ENCODE measurements around the gene ASTL. TPM values are rescaled to one million over a fixed set of nuclear protein-coding genes. Genes with fewer than 3 reads are reported as not detected.

Gene ASTL
- under 1 TPM; 0.26 to 0.32 TPM for polyA plus RNA-seq

DNA sequence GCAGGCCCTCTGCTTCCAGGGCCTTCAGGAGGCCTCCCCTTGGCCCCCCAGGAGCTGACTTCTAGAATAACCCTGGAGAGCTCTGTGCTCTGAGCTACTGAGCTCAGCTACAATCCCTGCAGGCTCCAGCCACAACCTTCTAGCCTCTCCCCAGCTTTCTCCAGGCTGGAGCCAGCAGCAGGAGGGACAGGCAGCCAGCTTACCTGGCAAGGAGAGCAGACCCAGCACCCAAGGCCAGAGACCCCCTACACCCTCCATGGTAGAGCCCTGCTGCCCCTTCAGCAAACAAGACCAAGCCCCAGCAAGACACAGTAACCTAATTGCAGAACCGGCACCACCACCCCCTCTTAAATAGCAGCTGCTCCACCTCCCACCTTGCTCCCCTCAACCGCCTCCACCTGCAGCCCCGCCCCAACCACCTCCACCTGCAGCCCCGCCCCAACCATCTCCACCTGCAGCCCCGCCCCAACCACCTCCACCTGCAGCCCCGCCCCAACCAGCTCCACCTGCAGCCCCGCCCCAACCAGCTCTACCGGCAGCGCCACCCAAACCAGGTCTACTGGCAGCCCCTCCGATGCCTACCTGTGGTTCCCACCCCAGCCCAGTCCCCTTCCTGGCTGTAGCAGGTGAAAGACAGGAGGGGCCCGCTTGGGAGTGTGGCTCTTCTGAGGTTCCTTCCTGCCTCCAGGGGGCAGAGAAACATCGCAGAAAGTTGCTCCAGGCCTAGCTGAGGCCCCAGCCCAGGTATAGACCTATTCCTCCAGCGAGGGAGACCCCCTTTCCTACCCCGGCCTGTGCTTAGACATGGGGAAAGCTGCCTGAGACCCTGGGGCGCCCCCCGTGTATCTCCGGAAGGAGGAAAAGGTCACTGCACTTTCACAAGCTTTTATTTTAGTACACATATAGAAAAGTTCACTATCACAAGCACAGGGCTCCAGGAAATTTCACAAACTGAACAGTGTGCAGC lies at the start of gene ASTL:
TSS of gene ASTL (minus strand) at position 324 of the 967 bp plus-strand sequence. CDS start at position 258, 66 bp downstream.
- H3K4me3 ChIP-seq (ENCODE audit: low read depth in 1 of 2, low read length in 2 of 2), result no peak within 1 kb of the TSS

DNA sequence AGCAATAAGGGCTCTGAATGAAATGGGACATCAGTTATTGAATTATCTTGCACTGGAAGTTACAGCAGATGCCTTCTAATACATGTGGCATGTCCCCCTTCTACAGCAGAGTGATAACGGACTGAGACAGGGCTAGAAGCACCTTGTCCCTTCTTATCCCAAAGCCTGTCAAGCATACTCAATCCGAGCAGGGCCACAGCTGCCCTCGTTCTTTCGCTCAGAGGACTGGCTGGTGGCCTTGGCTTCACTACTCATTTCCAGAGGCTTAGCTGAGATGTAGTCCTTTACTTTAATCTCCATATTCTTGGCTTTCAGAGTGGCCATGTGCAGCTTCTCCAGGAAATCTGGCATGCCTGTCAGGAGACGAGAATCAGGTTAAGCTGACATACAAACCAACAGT lies 48.3 kb upstream of the ASTL start:
- no peaks in the 10 kb centered on the region for H3K9me3 ChIP-seq (ENCODE audit: control insufficient read depth in 2 of 2, insufficient read depth in 1 of 2, low read depth in 1 of 2, low read length in 1 of 2)
- H3K4me1 ChIP-seq (ENCODE audit: control insufficient read depth in 2 of 2, insufficient read depth in 2 of 2, low read length in 1 of 2), result no peaks in the 10 kb centered on the region
- H3K27me3 ChIP-seq (ENCODE audit: control insufficient read depth in 1 of 2, insufficient read depth in 2 of 2, low read length in 2 of 2), result no peaks in the 10 kb centered on the region
- H3K36me3 ChIP-seq (ENCODE audit: control insufficient read depth in 2 of 2, insufficient read depth in 2 of 2, low read length in 1 of 2), result peaks cover 13 to 18% of the 10 kb centered on the region in 2 donors
- H3K4me3 ChIP-seq (ENCODE audit: low read depth in 1 of 2, low read length in 2 of 2), result no peak overlapping the region
- WGBS, 2 donors, result 87 to 90% methylated on average over 5 of the region's 5 CpGs
- H3K27ac ChIP-seq (ENCODE audit: low read depth in 2 of 2, low read length in 1 of 2), result no peak overlapping the region

More for the DNA sequence above, at the start of gene ASTL:
- Histone ChIP-seq H3K9me3 (ENCODE audit: control insufficient read depth in 2 of 2, insufficient read depth in 1 of 2, low read depth in 1 of 2, low read length in 1 of 2) (no peaks in the 10 kb centered on the region), H3K4me1 (ENCODE audit: control insufficient read depth in 2 of 2, insufficient read depth in 2 of 2, low read length in 1 of 2) (peaks cover under 1 to 12% of the 10 kb centered on the region in 2 donors), H3K27me3 (ENCODE audit: control insufficient read depth in 1 of 2, insufficient read depth in 2 of 2, low read length in 2 of 2) (no peaks in the 10 kb centered on the region), H3K36me3 (ENCODE audit: control insufficient read depth in 2 of 2, insufficient read depth in 2 of 2, low read length in 1 of 2) (no peaks in the 10 kb centered on the region), H3K27ac (ENCODE audit: low read depth in 2 of 2, low read length in 1 of 2) (peak within 1 kb of the TSS; percentile 43 to 73)
- WGBS, 2 donors, result 14 to 16% methylated on average over 16 to 17 of the region's 17 CpGs

DNA sequence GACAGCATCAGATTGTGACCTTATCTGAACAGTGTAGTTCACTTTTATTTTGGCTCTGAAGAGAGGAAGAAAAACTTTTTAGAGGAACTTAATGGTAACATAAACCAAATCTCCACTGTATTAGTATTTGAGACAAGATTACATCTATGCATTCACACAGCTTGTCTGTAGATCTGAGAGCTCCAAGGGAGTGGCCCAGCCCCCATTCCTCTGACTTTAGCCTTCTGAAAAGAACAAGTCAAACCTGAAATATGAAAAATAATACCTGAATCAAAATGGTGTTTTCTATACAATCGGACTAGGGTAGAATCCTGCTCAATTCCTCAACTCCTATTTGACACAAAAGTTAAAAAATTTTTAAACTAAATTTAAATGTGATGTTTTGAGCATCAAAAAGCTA lies 47.2 kb upstream of the ASTL start:
- Histone ChIP-seq H3K27ac (ENCODE audit: low read depth in 2 of 2, low read length in 1 of 2) (no peak overlapping the region), H3K4me3 (ENCODE audit: low read depth in 1 of 2, low read length in 2 of 2) (no peak overlapping the region), H3K27me3 (ENCODE audit: control insufficient read depth in 1 of 2, insufficient read depth in 2 of 2, low read length in 2 of 2) (no peaks in the 10 kb centered on the region), H3K4me1 (ENCODE audit: control insufficient read depth in 2 of 2, insufficient read depth in 2 of 2, low read length in 1 of 2) (no peaks in the 10 kb centered on the region), H3K9me3 (ENCODE audit: control insufficient read depth in 2 of 2, insufficient read depth in 1 of 2, low read depth in 1 of 2, low read length in 1 of 2) (no peaks in the 10 kb centered on the region), H3K36me3 (ENCODE audit: control insufficient read depth in 2 of 2, insufficient read depth in 2 of 2, low read length in 1 of 2) (peaks cover 13 to 18% of the 10 kb centered on the region in 2 donors)
- WGBS, 2 donors, result 77 to 83% methylated on average over 1 of the region's 1 CpG

DNA sequence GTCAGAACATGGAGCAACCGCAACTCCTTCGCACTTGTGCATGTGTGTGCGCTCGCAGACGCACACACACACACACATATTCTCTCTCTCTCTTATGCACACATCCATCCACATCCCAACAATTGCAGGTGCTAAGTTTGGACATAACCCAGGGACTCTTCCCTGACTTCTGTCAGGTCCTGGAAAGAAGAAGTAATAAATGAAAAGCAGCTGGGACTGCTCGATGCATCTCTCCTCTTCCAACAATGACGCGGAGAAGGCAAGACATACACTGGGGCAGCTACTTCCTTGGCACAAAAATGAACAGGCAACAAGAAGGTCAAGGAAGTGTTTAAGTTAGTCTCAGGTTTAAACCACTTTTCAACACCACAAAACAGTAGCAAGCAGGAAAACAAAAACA lies 46.7 kb upstream of the ASTL start:
- Histone ChIP-seq H3K27ac (ENCODE audit: low read depth in 2 of 2, low read length in 1 of 2) (no peak overlapping the region), H3K4me1 (ENCODE audit: control insufficient read depth in 2 of 2, insufficient read depth in 2 of 2, low read length in 1 of 2) (no peaks in the 10 kb centered on the region), H3K36me3 (ENCODE audit: control insufficient read depth in 2 of 2, insufficient read depth in 2 of 2, low read length in 1 of 2) (peaks cover 13 to 18% of the 10 kb centered on the region in 2 donors), H3K9me3 (ENCODE audit: control insufficient read depth in 2 of 2, insufficient read depth in 1 of 2, low read depth in 1 of 2, low read length in 1 of 2) (no peaks in the 10 kb centered on the region), H3K4me3 (ENCODE audit: low read depth in 1 of 2, low read length in 2 of 2) (no peak overlapping the region), H3K27me3 (ENCODE audit: control insufficient read depth in 1 of 2, insufficient read depth in 2 of 2, low read length in 2 of 2) (no peaks in the 10 kb centered on the region)
- 79 to 84% methylated on average over 8 of the region's 8 CpGs for WGBS, 2 donors

DNA sequence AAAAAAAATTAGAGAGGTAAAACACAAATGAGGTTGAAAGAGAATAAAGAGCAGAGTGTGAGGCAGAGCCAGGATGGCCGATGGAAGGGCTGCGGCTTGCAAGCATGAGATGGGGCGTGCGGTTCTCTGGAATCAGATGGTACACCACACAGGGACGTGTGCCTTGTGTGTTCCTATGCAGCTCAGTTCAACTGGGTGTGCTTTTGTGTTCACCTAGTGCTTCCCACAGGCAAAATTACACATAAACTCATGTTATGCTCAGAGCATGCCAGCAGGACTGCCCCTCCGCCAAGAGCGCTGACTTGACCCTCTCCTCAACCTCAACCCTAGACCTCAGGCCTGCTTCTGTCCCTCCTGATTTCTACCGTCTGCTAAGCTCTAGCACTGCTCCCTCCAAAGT lies 45.9 kb upstream of the ASTL start:
- Histone ChIP-seq H3K9me3 (ENCODE audit: control insufficient read depth in 2 of 2, insufficient read depth in 1 of 2, low read depth in 1 of 2, low read length in 1 of 2) (no peaks in the 10 kb centered on the region), H3K4me3 (ENCODE audit: low read depth in 1 of 2, low read length in 2 of 2) (no peak overlapping the region), H3K27me3 (ENCODE audit: control insufficient read depth in 1 of 2, insufficient read depth in 2 of 2, low read length in 2 of 2) (no peaks in the 10 kb centered on the region), H3K27ac (ENCODE audit: low read depth in 2 of 2, low read length in 1 of 2) (no peak overlapping the region), H3K4me1 (ENCODE audit: control insufficient read depth in 2 of 2, insufficient read depth in 2 of 2, low read length in 1 of 2) (no peaks in the 10 kb centered on the region), H3K36me3 (ENCODE audit: control insufficient read depth in 2 of 2, insufficient read depth in 2 of 2, low read length in 1 of 2) (peaks cover 13 to 18% of the 10 kb centered on the region in 2 donors)
- WGBS, 2 donors, result 88 to 94% methylated on average over 8 of the region's 8 CpGs

DNA sequence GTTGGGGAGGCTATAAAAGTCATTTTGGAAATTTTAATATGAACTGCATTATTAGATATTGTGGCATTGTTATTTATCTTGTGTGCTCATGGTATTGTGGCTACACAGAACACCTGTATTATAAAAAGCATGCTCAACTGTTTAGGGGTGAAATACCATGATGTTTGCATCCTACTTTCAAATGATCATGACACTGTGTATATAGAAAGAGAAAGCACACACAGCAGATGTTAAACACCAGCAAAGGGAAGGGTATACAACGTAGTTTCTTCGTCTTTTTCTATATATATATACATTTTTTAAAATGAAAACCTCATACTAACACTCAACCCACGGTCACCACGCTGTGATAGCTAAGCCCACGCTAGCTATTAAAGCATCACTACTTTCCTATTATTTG lies 43.2 kb upstream of the ASTL start:
- 69 to 73% methylated on average over 5 of the region's 5 CpGs for WGBS, 2 donors
- H3K36me3 ChIP-seq (ENCODE audit: control insufficient read depth in 2 of 2, insufficient read depth in 2 of 2, low read length in 1 of 2), result peaks cover 7 to 8% of the 10 kb centered on the region in 2 donors
- no peaks in the 10 kb centered on the region for H3K4me1 ChIP-seq (ENCODE audit: control insufficient read depth in 2 of 2, insufficient read depth in 2 of 2, low read length in 1 of 2)
- H3K9me3 ChIP-seq (ENCODE audit: control insufficient read depth in 2 of 2, insufficient read depth in 1 of 2, low read depth in 1 of 2, low read length in 1 of 2), result no peaks in the 10 kb centered on the region
- no peak overlapping the region for H3K4me3 ChIP-seq (ENCODE audit: low read depth in 1 of 2, low read length in 2 of 2)
- no peak overlapping the region for H3K27ac ChIP-seq (ENCODE audit: low read depth in 2 of 2, low read length in 1 of 2)
- H3K27me3 ChIP-seq (ENCODE audit: control insufficient read depth in 1 of 2, insufficient read depth in 2 of 2, low read length in 2 of 2), result no peaks in the 10 kb centered on the region

DNA sequence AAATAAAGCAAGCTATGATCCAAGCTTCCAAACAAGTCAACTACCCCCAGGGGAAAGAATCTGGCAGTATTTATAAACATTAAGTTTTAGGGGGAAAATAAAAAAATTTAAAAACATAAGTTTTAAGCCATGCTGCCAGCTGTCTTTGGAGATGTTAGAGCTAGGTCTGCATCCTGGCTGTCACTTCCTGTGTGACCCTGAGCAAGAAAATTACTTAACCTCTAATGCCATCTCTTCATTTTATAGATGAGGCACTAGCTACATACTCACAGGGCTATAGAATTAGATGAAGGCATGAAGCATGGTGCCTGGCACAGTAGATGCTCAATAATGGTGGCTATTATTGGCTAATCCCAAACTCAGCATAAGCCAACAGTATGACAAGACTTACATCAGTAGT lies 42.2 kb upstream of the ASTL start:
- H3K36me3 ChIP-seq (ENCODE audit: control insufficient read depth in 2 of 2, insufficient read depth in 2 of 2, low read length in 1 of 2), result peaks cover 3 to 4% of the 10 kb centered on the region in 2 donors
- no peaks in the 10 kb centered on the region for H3K9me3 ChIP-seq (ENCODE audit: control insufficient read depth in 2 of 2, insufficient read depth in 1 of 2, low read depth in 1 of 2, low read length in 1 of 2)
- no peaks in the 10 kb centered on the region for H3K4me1 ChIP-seq (ENCODE audit: control insufficient read depth in 2 of 2, insufficient read depth in 2 of 2, low read length in 1 of 2)
- H3K4me3 ChIP-seq (ENCODE audit: low read depth in 1 of 2, low read length in 2 of 2), result no peak overlapping the region
- no peak overlapping the region for H3K27ac ChIP-seq (ENCODE audit: low read depth in 2 of 2, low read length in 1 of 2)
- H3K27me3 ChIP-seq (ENCODE audit: control insufficient read depth in 1 of 2, insufficient read depth in 2 of 2, low read length in 2 of 2), result no peaks in the 10 kb centered on the region

DNA sequence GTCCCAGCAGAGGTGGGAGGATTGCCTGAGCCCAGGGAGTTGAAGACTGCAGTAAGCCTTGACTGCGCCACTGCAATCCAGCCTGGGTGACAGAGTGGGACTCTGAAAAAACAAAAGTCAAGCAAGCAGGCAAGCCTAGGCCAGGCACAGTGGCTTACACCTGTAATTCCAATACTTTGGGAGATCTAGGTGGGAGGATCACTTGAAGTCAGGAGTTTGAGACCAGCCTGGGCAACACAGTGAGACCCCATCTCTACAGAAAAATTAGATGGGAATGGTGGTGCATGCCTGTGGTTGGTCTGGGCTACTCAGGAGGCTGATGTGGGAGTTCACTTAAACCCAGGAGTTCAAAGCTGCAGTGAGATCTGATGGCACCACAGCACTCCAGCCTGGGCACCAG lies 41.7 kb upstream of the ASTL start:
- no peaks in the 10 kb centered on the region for H3K4me1 ChIP-seq (ENCODE audit: control insufficient read depth in 2 of 2, insufficient read depth in 2 of 2, low read length in 1 of 2)
- H3K36me3 ChIP-seq (ENCODE audit: control insufficient read depth in 2 of 2, insufficient read depth in 2 of 2, low read length in 1 of 2), result peaks cover 2 to 3% of the 10 kb centered on the region in 2 donors
- H3K4me3 ChIP-seq (ENCODE audit: low read depth in 1 of 2, low read length in 2 of 2), result no peak overlapping the region
- H3K9me3 ChIP-seq (ENCODE audit: control insufficient read depth in 2 of 2, insufficient read depth in 1 of 2, low read depth in 1 of 2, low read length in 1 of 2), result no peaks in the 10 kb centered on the region
- no peak overlapping the region for H3K27ac ChIP-seq (ENCODE audit: low read depth in 2 of 2, low read length in 1 of 2)
- H3K27me3 ChIP-seq (ENCODE audit: control insufficient read depth in 1 of 2, insufficient read depth in 2 of 2, low read length in 2 of 2), result no peaks in the 10 kb centered on the region
- WGBS, 2 donors, result 97 to 100% methylated on average over 1 of the region's 1 CpG

DNA sequence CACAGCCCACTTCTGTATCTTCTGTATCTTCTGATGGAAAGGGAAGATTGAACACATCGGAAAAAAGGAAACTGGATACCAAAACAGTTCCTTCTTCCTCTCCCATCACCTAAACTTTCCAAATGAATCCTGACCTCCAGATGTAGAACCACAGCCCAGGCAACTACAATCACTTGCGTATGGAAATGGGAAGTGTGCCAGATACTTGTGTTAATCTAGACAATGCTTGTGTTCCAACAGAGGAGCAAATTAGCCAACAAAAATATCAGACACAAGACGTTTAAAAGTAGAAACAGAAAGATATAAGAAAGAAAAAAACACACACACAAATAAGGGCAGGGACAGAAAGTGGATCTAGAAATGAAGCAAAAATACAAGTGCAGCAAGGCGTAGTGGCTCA lies 38.4 kb upstream of the ASTL start:
- no peak overlapping the region for H3K4me3 ChIP-seq (ENCODE audit: low read depth in 1 of 2, low read length in 2 of 2)
- H3K4me1 ChIP-seq (ENCODE audit: control insufficient read depth in 2 of 2, insufficient read depth in 2 of 2, low read length in 1 of 2), result no peaks in the 10 kb centered on the region
- no peaks in the 10 kb centered on the region for H3K27me3 ChIP-seq (ENCODE audit: control insufficient read depth in 1 of 2, insufficient read depth in 2 of 2, low read length in 2 of 2)
- H3K9me3 ChIP-seq (ENCODE audit: control insufficient read depth in 2 of 2, insufficient read depth in 1 of 2, low read depth in 1 of 2, low read length in 1 of 2), result no peaks in the 10 kb centered on the region
- no peak overlapping the region for H3K27ac ChIP-seq (ENCODE audit: low read depth in 2 of 2, low read length in 1 of 2)
- no peaks in the 10 kb centered on the region for H3K36me3 ChIP-seq (ENCODE audit: control insufficient read depth in 2 of 2, insufficient read depth in 2 of 2, low read length in 1 of 2)
- 63 to 71% methylated on average over 4 of the region's 4 CpGs for WGBS, 2 donors

DNA sequence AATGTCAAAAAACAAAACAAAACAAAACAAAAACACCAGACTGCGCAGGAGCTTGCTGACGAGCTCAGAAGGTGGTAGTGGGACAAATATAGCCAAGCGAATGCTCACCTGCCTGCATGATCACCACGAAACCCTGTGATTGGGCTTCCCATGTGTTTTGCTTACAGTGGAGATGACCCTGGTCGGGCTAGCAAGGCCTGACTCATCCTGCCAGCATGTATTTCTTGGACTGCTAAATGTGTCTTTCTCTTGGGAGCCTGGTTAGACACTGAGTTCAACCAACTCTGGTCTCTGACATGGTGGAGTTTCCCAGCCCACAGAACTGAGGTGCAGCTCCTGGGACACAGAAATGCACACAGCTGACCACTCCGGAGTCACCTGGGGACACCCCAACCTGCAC lies 37.6 kb upstream of the ASTL start:
- Histone ChIP-seq H3K27me3 (ENCODE audit: control insufficient read depth in 1 of 2, insufficient read depth in 2 of 2, low read length in 2 of 2) (no peaks in the 10 kb centered on the region), H3K36me3 (ENCODE audit: control insufficient read depth in 2 of 2, insufficient read depth in 2 of 2, low read length in 1 of 2) (no peaks in the 10 kb centered on the region), H3K27ac (ENCODE audit: low read depth in 2 of 2, low read length in 1 of 2) (no peak overlapping the region), H3K4me3 (ENCODE audit: low read depth in 1 of 2, low read length in 2 of 2) (no peak overlapping the region), H3K9me3 (ENCODE audit: control insufficient read depth in 2 of 2, insufficient read depth in 1 of 2, low read depth in 1 of 2, low read length in 1 of 2) (no peaks in the 10 kb centered on the region), H3K4me1 (ENCODE audit: control insufficient read depth in 2 of 2, insufficient read depth in 2 of 2, low read length in 1 of 2) (no peaks in the 10 kb centered on the region)
- 83% methylated on average over 6 of the region's 6 CpGs for WGBS, 2 donors
